ENCODE results near the gene UGT1A1. TPM values are rescaled to one million over a fixed set of nuclear protein-coding genes. Genes with fewer than 3 reads are reported as not detected.
"Not testable (repeated sequence)": the region's sequence is repeated elsewhere in the genome, so short reads cannot be mapped to it uniquely, and the experiment has no call there.

UGT1A1 gene
- total RNA-seq, 4 donors from 2014 or later: 4.4 to 11.3 (median 6.9) TPM

DNA sequence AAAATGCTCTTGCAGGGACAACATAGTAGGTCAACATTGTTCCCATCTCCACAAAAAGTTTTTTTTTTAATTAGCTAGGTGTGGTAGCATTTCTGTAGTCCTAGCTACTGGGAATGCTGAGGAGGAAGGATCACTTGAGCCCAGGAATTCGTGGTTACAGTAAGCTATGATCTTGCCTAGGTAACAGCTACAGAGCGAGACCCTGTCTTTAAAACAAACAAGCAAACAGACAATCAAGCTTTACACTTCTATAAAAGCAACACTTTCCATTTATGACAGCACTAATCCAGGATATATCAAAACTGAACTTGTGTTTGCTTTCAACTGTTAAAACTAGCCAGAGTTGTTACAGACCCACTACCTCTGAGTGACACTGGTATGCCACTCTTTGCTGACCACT is 19.2 kb upstream of the UGT1A1 start:
- Histone ChIP-seq H3K4me1 (peaks cover 0 to 4% (median 0%) of the 10 kb centered on the region in 4 donors), H3K4me3 (no peak overlapping the region), H3K27me3 (no peaks in the 10 kb centered on the region), H3K36me3 (no peaks in the 10 kb centered on the region), H3K27ac (no peak overlapping the region), H3K9me3 (no peaks in the 10 kb centered on the region)
- in situ Hi-C loops (cut with MboI; ENCODE audit: low pct_ligation_motif_present in 1 of 4, low pct_unique_long_range_greater_than_20kb in 1 of 4, low sequenced_read_pairs in 3 of 4): no loop called here
- WGBS, 2 donors (ENCODE audit: low coverage in 1 of 2): 44 to 55% methylated on average over 1 to 2 of the region's 2 CpGs
- TF ChIP-seq EP300 (IDR thresholded peaks at IDR 0.05; ENCODE audit: low read depth) (no peak), CTCF (IDR thresholded peaks at IDR 0.05) (no peak), POLR2A (IDR thresholded peaks at IDR 0.05) (no peak), POLR2AphosphoS5 (IDR thresholded peaks at IDR 0.05) (no peak)
- intact Hi-C loops (cut with DNase I; ENCODE audit: low total_unique reads): no loop called here
- no peak for DNase-seq

DNA sequence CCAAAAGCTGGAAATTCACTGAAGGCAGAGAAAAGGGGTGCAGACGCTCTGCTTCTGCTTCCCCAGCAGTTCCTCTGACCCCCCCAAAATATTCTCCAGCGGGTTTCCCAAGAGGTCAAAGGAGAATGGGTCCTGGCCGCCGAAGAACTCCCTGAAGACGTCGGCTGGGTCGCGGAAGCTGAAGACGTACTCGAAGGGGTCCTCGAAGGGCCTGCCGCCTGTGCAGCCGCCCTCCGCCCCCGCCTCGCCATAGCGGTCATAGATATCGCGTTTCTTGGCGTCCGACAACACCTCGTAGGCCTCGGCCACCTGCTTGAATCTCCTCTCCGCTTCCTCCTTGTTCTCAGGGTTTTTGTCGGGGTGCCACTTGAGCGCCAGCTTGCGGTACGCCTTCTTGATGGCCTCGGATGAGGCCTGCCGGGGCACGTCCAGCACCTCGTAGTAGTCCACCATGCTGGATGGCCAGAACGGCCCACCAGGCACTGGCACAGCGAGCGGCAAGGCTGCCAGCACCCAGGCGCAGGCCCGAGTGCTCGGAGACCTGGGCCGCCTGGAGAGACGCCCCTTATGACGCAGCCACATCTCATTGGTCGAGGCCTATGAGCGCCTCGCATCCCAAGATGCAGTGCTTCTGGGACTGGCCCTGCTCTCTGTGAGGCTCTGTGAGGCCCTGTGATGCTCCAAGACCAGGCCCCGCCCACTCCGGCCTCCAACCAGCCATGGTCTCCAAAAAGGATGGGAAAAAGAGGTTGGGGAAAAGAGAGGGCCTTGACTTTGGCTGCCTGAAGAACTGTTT is 16.4 kb upstream of the UGT1A1 start:
- WGBS, 2 donors (ENCODE audit: low coverage in 1 of 2): 93% methylated on average over 44 of the region's 46 CpGs; no CpG with 5 or more reads in 1 of the 2 donors
- Histone ChIP-seq H3K9me3 (no peaks in the 10 kb centered on the region), H3K4me3 (no peak overlapping the region), H3K27me3 (no peaks in the 10 kb centered on the region), H3K4me1 (no peaks in the 10 kb centered on the region), H3K36me3 (no peaks in the 10 kb centered on the region), H3K27ac (no peak overlapping the region)
- in situ Hi-C loops (cut with MboI; ENCODE audit: low pct_ligation_motif_present in 1 of 4, low pct_unique_long_range_greater_than_20kb in 1 of 4, low sequenced_read_pairs in 3 of 4) (no loop called here), intact Hi-C loops (cut with DNase I; ENCODE audit: low total_unique reads) (no loop called here)
- TF ChIP-seq EP300 (IDR thresholded peaks at IDR 0.05; ENCODE audit: low read depth): no peak
- no peak for TF ChIP-seq POLR2A (IDR thresholded peaks at IDR 0.05)
- no peak for TF ChIP-seq POLR2AphosphoS5 (IDR thresholded peaks at IDR 0.05)
- DNase-seq: no peak

- Histone ChIP-seq H3K4me1 (no peaks in the 10 kb centered on the region), H3K36me3 (no peaks in the 10 kb centered on the region), H3K27ac (no peak overlapping the region), H3K27me3 (no peaks in the 10 kb centered on the region), H3K4me3 (no peak overlapping the region), H3K9me3 (peaks cover 0 to under 1% of the 10 kb centered on the region in 2 donors)
- DNase-seq: no peak
- in situ Hi-C loops (cut with MboI; ENCODE audit: low pct_ligation_motif_present in 1 of 4, low pct_unique_long_range_greater_than_20kb in 1 of 4, low sequenced_read_pairs in 3 of 4) (no loop called here), intact Hi-C loops (cut with DNase I; ENCODE audit: low total_unique reads) (no loop called here)
- no peak for TF ChIP-seq POLR2A (IDR thresholded peaks at IDR 0.05)
- no peak for TF ChIP-seq POLR2AphosphoS5 (IDR thresholded peaks at IDR 0.05)
- no peak for TF ChIP-seq EP300 (IDR thresholded peaks at IDR 0.05; ENCODE audit: low read depth)
- no peak for TF ChIP-seq CTCF (IDR thresholded peaks at IDR 0.05)
- WGBS, 2 donors (ENCODE audit: low coverage in 1 of 2): 55 to 59% methylated on average over 5 of the region's 5 CpGs
These were observed 14.9 kb upstream of the UGT1A1 start for GRCh38 chr2:233745073-233745755.

DNA sequence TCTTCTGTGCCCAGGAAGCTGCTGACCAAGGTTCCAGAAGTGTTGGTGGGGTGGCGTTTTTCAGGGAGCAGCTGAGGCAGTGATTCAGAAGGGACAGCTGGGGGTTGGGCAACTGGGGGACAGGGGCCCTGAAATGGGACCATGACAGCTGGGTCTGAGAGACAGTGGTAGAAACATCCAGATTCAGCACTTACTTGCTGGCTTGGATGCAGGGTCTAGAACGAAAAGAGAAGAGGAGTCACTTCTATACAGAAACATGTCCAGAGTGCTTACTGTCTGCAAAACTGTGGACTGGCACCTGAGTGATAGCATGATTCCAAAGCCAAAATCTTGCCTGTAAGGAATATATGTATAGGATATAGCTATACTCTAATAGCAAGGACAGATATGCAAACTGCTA is 14.2 kb upstream of the UGT1A1 start:
- H3K4me3 ChIP-seq; H3K9me3 ChIP-seq; H3K36me3 ChIP-seq; H3K27me3 ChIP-seq; in situ Hi-C loops (cut with MboI; ENCODE audit: low pct_ligation_motif_present in 1 of 4, low pct_unique_long_range_greater_than_20kb in 1 of 4, low sequenced_read_pairs in 3 of 4); H3K4me1 ChIP-seq; DNase-seq; H3K27ac ChIP-seq; intact Hi-C loops (cut with DNase I; ENCODE audit: low total_unique reads): not testable (repeated sequence)
- 68% methylated on average over 2 of the region's 2 CpGs; no CpG with 5 or more reads in 1 of the 2 donors for WGBS, 2 donors (ENCODE audit: low coverage in 1 of 2)

GRCh38 chr2:233746475-233747282 is 13.4 kb upstream of the UGT1A1 start:
- H3K27ac ChIP-seq: no peak overlapping the region
- TF ChIP-seq POLR2AphosphoS5 (IDR thresholded peaks at IDR 0.05) (no peak), CTCF (IDR thresholded peaks at IDR 0.05) (no peak), POLR2A (IDR thresholded peaks at IDR 0.05) (no peak), EP300 (IDR thresholded peaks at IDR 0.05; ENCODE audit: low read depth) (no peak)
- no peaks in the 10 kb centered on the region for H3K36me3 ChIP-seq
- intact Hi-C loops (cut with DNase I; ENCODE audit: low total_unique reads) (no loop called here), in situ Hi-C loops (cut with MboI; ENCODE audit: low pct_ligation_motif_present in 1 of 4, low pct_unique_long_range_greater_than_20kb in 1 of 4, low sequenced_read_pairs in 3 of 4) (no loop called here)
- no peaks in the 10 kb centered on the region for H3K4me1 ChIP-seq
- no peaks in the 10 kb centered on the region for H3K27me3 ChIP-seq
- H3K4me3 ChIP-seq: no peak overlapping the region
- no peak for DNase-seq
- 85% methylated on average over 4 to 9 of the region's 10 CpGs for WGBS, 2 donors (ENCODE audit: low coverage in 1 of 2)
- peaks cover 3 to 5% of the 10 kb centered on the region in 2 donors for H3K9me3 ChIP-seq

All from transverse colon (tissue), 4 donors.